ENCODE data around the gene RBM17.
"Not testable (repeated sequence)": the region's sequence is repeated elsewhere in the genome, so short reads cannot be mapped to it uniquely, and the experiment has no call there.

The RBM17 gene

GRCh38 chr10:6142186-6142585 lies 53.4 kb downstream of the RBM17 start:
- not testable (repeated sequence) for H3K36me3 ChIP-seq (ENCODE audit: control insufficient read depth, insufficient read depth, low read length); H3K4me3 ChIP-seq (ENCODE audit: insufficient read depth, low read depth, low read length, poor library complexity, severe bottlenecking); H3K9me3 ChIP-seq (ENCODE audit: control insufficient read depth, low read length); DNase-seq; H3K27me3 ChIP-seq (replicated peaks; ENCODE audit: control insufficient read depth, insufficient read depth, low read length, poor library complexity, severe bottlenecking)
- peak overlapping the region; percentile 64 for H3K27ac ChIP-seq (ENCODE audit: insufficient read depth, low read length, poor library complexity, severe bottlenecking)
- H3K4me1 ChIP-seq (ENCODE audit: control insufficient read depth, insufficient read depth, low read length, poor library complexity, severe bottlenecking): peaks cover 42% of the 10 kb centered on the region

GRCh38 chr10:6142644-6143043 lies 53.8 kb downstream of the RBM17 start:
- H3K4me3 ChIP-seq (ENCODE audit: insufficient read depth, low read depth, low read length, poor library complexity, severe bottlenecking): no peak overlapping the region
- peaks cover 45% of the 10 kb centered on the region for H3K4me1 ChIP-seq (ENCODE audit: control insufficient read depth, insufficient read depth, low read length, poor library complexity, severe bottlenecking)
- no peak overlapping the region for H3K27ac ChIP-seq (ENCODE audit: insufficient read depth, low read length, poor library complexity, severe bottlenecking)
- H3K36me3 ChIP-seq (ENCODE audit: control insufficient read depth, insufficient read depth, low read length): no peaks in the 10 kb centered on the region
- no peaks in the 10 kb centered on the region for H3K9me3 ChIP-seq (ENCODE audit: control insufficient read depth, low read length)
- no peak for DNase-seq
- no peaks in the 10 kb centered on the region for H3K27me3 ChIP-seq (replicated peaks; ENCODE audit: control insufficient read depth, insufficient read depth, low read length, poor library complexity, severe bottlenecking)

GRCh38 chr10:6143181-6143580 lies 54.3 kb downstream of the RBM17 start:
- H3K36me3 ChIP-seq (ENCODE audit: control insufficient read depth, insufficient read depth, low read length): no peaks in the 10 kb centered on the region

GRCh38 chr10:6144406-6145165 lies 55.8 kb downstream of the RBM17 start:
- peaks cover 53% of the 10 kb centered on the region for H3K4me1 ChIP-seq (ENCODE audit: control insufficient read depth, insufficient read depth, low read length, poor library complexity, severe bottlenecking)
- no peaks in the 10 kb centered on the region for H3K9me3 ChIP-seq (ENCODE audit: control insufficient read depth, low read length)
- peak; percentile 83 to 85 (median 85) for DNase-seq
- no peaks in the 10 kb centered on the region for H3K36me3 ChIP-seq (ENCODE audit: control insufficient read depth, insufficient read depth, low read length)
- peak overlapping the region; percentile 80 for H3K4me3 ChIP-seq (ENCODE audit: insufficient read depth, low read depth, low read length, poor library complexity, severe bottlenecking)
- H3K27ac ChIP-seq (ENCODE audit: insufficient read depth, low read length, poor library complexity, severe bottlenecking): peak overlapping the region; percentile 89
- no peaks in the 10 kb centered on the region for H3K27me3 ChIP-seq (replicated peaks; ENCODE audit: control insufficient read depth, insufficient read depth, low read length, poor library complexity, severe bottlenecking)

More at GRCh38 chr10:6143181-6143580, 54.3 kb downstream of the RBM17 start:
- Histone ChIP-seq H3K27ac (ENCODE audit: insufficient read depth, low read length, poor library complexity, severe bottlenecking) (no peak overlapping the region), H3K27me3 (replicated peaks; ENCODE audit: control insufficient read depth, insufficient read depth, low read length, poor library complexity, severe bottlenecking) (no peaks in the 10 kb centered on the region), H3K9me3 (ENCODE audit: control insufficient read depth, low read length) (no peaks in the 10 kb centered on the region), H3K4me3 (ENCODE audit: insufficient read depth, low read depth, low read length, poor library complexity, severe bottlenecking) (no peak overlapping the region), H3K4me1 (ENCODE audit: control insufficient read depth, insufficient read depth, low read length, poor library complexity, severe bottlenecking) (peaks cover 50% of the 10 kb centered on the region)
- DNase-seq: no peak

- Histone ChIP-seq H3K27ac (ENCODE audit: insufficient read depth, low read length, poor library complexity, severe bottlenecking) (peak overlapping the region; percentile 89), H3K36me3 (ENCODE audit: control insufficient read depth, insufficient read depth, low read length) (no peaks in the 10 kb centered on the region), H3K27me3 (replicated peaks; ENCODE audit: control insufficient read depth, insufficient read depth, low read length, poor library complexity, severe bottlenecking) (no peaks in the 10 kb centered on the region), H3K4me3 (ENCODE audit: insufficient read depth, low read depth, low read length, poor library complexity, severe bottlenecking) (peak overlapping the region; percentile 80), H3K9me3 (ENCODE audit: control insufficient read depth, low read length) (no peaks in the 10 kb centered on the region), H3K4me1 (ENCODE audit: control insufficient read depth, insufficient read depth, low read length, poor library complexity, severe bottlenecking) (peaks cover 46% of the 10 kb centered on the region)
- DNase-seq: no peak
These were observed 56.5 kb downstream of the RBM17 start for GRCh38 chr10:6145166-6145987.

- no peaks in the 10 kb centered on the region for H3K9me3 ChIP-seq (ENCODE audit: control insufficient read depth, low read length)
- H3K27me3 ChIP-seq (replicated peaks; ENCODE audit: control insufficient read depth, insufficient read depth, low read length, poor library complexity, severe bottlenecking): no peaks in the 10 kb centered on the region
- peak overlapping the region; percentile 89 for H3K27ac ChIP-seq (ENCODE audit: insufficient read depth, low read length, poor library complexity, severe bottlenecking)
- no peaks in the 10 kb centered on the region for H3K36me3 ChIP-seq (ENCODE audit: control insufficient read depth, insufficient read depth, low read length)
- DNase-seq: no peak
- peak overlapping the region; percentile 80 for H3K4me3 ChIP-seq (ENCODE audit: insufficient read depth, low read depth, low read length, poor library complexity, severe bottlenecking)
- H3K4me1 ChIP-seq (ENCODE audit: control insufficient read depth, insufficient read depth, low read length, poor library complexity, severe bottlenecking): peaks cover 44% of the 10 kb centered on the region
These were observed 57.4 kb downstream of the RBM17 start for GRCh38 chr10:6146013-6146785.

- Histone ChIP-seq H3K4me1 (ENCODE audit: control insufficient read depth, insufficient read depth, low read length, poor library complexity, severe bottlenecking) (peaks cover 43% of the 10 kb centered on the region), H3K27me3 (replicated peaks; ENCODE audit: control insufficient read depth, insufficient read depth, low read length, poor library complexity, severe bottlenecking) (no peaks in the 10 kb centered on the region), H3K27ac (ENCODE audit: insufficient read depth, low read length, poor library complexity, severe bottlenecking) (no peak overlapping the region), H3K36me3 (ENCODE audit: control insufficient read depth, insufficient read depth, low read length) (no peaks in the 10 kb centered on the region), H3K9me3 (ENCODE audit: control insufficient read depth, low read length) (no peaks in the 10 kb centered on the region), H3K4me3 (ENCODE audit: insufficient read depth, low read depth, low read length, poor library complexity, severe bottlenecking) (no peak overlapping the region)
- no peak for DNase-seq
These were observed 58.1 kb downstream of the RBM17 start for GRCh38 chr10:6146921-6147320.

GRCh38 chr10:6148251-6148701 lies 59.4 kb downstream of the RBM17 start:
- Histone ChIP-seq H3K9me3 (ENCODE audit: control insufficient read depth, low read length) (no peaks in the 10 kb centered on the region), H3K27me3 (replicated peaks; ENCODE audit: control insufficient read depth, insufficient read depth, low read length, poor library complexity, severe bottlenecking) (no peaks in the 10 kb centered on the region), H3K27ac (ENCODE audit: insufficient read depth, low read length, poor library complexity, severe bottlenecking) (no peak overlapping the region), H3K36me3 (ENCODE audit: control insufficient read depth, insufficient read depth, low read length) (no peaks in the 10 kb centered on the region), H3K4me1 (ENCODE audit: control insufficient read depth, insufficient read depth, low read length, poor library complexity, severe bottlenecking) (peaks cover 38% of the 10 kb centered on the region), H3K4me3 (ENCODE audit: insufficient read depth, low read depth, low read length, poor library complexity, severe bottlenecking) (no peak overlapping the region)
- no peak for DNase-seq

GRCh38 chr10:6148908-6149307 lies 60.1 kb downstream of the RBM17 start:
- no peak overlapping the region for H3K4me3 ChIP-seq (ENCODE audit: insufficient read depth, low read depth, low read length, poor library complexity, severe bottlenecking)
- peaks cover 37% of the 10 kb centered on the region for H3K4me1 ChIP-seq (ENCODE audit: control insufficient read depth, insufficient read depth, low read length, poor library complexity, severe bottlenecking)
- no peaks in the 10 kb centered on the region for H3K9me3 ChIP-seq (ENCODE audit: control insufficient read depth, low read length)
- DNase-seq: no peak
- no peaks in the 10 kb centered on the region for H3K36me3 ChIP-seq (ENCODE audit: control insufficient read depth, insufficient read depth, low read length)
- H3K27ac ChIP-seq (ENCODE audit: insufficient read depth, low read length, poor library complexity, severe bottlenecking): no peak overlapping the region
- no peaks in the 10 kb centered on the region for H3K27me3 ChIP-seq (replicated peaks; ENCODE audit: control insufficient read depth, insufficient read depth, low read length, poor library complexity, severe bottlenecking)

Measured in effector memory CD4-positive, alpha-beta T cell (primary cell).